K562 (cell line): Measurements from ENCODE around the gene NARF. TPM values are rescaled to one million over a fixed set of nuclear protein-coding genes. Genes with fewer than 3 reads are reported as not detected.

Experiments used
- ATF2 ChIP-seq: sonication (generic); formaldehyde crosslinking; IDR thresholded peaks from 2 replicates; pipeline ENCODE4 v1.8.1; 2022; ENCODE audit warnings: missing genetic modification reagents
- CBFA2T3 ChIP-seq: fragments of 450-650 bp; IDR thresholded peaks from 2 replicates; pipeline ENCODE4 v1.6.1; 2017
- CHD2 ChIP-seq: IDR thresholded peaks from 2 replicates; pipeline ENCODE4 v1.6.1; 2011; ENCODE audit warnings: low read depth, low read length
- DMBX1 ChIP-seq: fragments of 250-450 bp; sonication (Bioruptor Pico); IDR thresholded peaks from 2 replicates; pipeline ENCODE4 v1.8.0; 2022; ENCODE audit warnings: inconsistent platforms, mild to moderate bottlenecking, moderate library complexity, borderline replicate concordance
- HES1 ChIP-seq: fragments of 450-650 bp; IDR thresholded peaks from 2 replicates; pipeline ENCODE4 v1.6.1; 2016; ENCODE audit warnings: low read depth, mild to moderate bottlenecking, moderate library complexity
- L3MBTL2 ChIP-seq: fragments of 450-650 bp; IDR thresholded peaks from 2 replicates; pipeline ENCODE4 v1.6.1; 2016; ENCODE audit warnings: mild to moderate bottlenecking, moderate library complexity
- LCOR ChIP-seq: sonication (generic); formaldehyde crosslinking; IDR thresholded peaks from 2 replicates; pipeline ENCODE4 v1.8.0; 2022; ENCODE audit warnings: mild to moderate bottlenecking, missing genetic modification reagents
- PHB2 ChIP-seq: fragments of 450-650 bp; IDR thresholded peaks from 2 replicates; pipeline ENCODE4 v1.6.1; 2017; ENCODE audit warnings: low read depth
- PHF21A ChIP-seq: fragments of 450-650 bp; IDR thresholded peaks from 2 replicates; pipeline ENCODE4 v1.6.1; 2017; ENCODE audit warnings: low read depth, borderline replicate concordance
- PML ChIP-seq: IDR thresholded peaks from 2 replicates; pipeline ENCODE4 v1.6.1; 2012; ENCODE audit warnings: low read length, inconsistent platforms
- TAF7 ChIP-seq: fragments of 450-650 bp; IDR thresholded peaks from 2 replicates; pipeline ENCODE4 v1.6.1; 2016; ENCODE audit warnings: missing genetic modification characterization, missing compliant biosample characterization
- TAL1 ChIP-seq: fragments of 450-650 bp; IDR thresholded peaks from 2 replicates; pipeline ENCODE4 v1.6.1; 2016; ENCODE audit warnings: mild to moderate bottlenecking
- USF1 ChIP-seq: sonication (generic); formaldehyde crosslinking; IDR thresholded peaks from 2 replicates; pipeline ENCODE4 v1.9.0; 2022; ENCODE audit warnings: mild to moderate bottlenecking, missing genetic modification reagents
- ZBTB7A ChIP-seq: IDR thresholded peaks from 2 replicates; pipeline ENCODE4 v1.6.1; 2011; ENCODE audit warnings: low read depth, mild to moderate bottlenecking, low read length, moderate library complexity, borderline replicate concordance; ENCODE audit not compliant: control insufficient read depth
- ZEB2 ChIP-seq: fragments of 450-650 bp; IDR thresholded peaks from 2 replicates; pipeline ENCODE4 v1.6.1; 2016
- ZNF318 ChIP-seq, 2 experiments: fragments of 450-650 bp; IDR thresholded peaks; 2 replicates each; pipeline ENCODE4 v1.6.1; 2016; ENCODE audit warnings: mild to moderate bottlenecking in 2 of 2, borderline replicate concordance in 1 of 2, low read depth in 1 of 2, moderate library complexity in 1 of 2
- polyA plus RNA-seq, 8 experiments: library from polyadenylated mRNA; depleted of rRNA in 4 of 8; stranded (reverse) in 5 of 8; unstranded in 3 of 8; fragments of >200 nt; fragmentation: Nextera tagmentation in 2 of 8; fragmentation: Illumina TruSeq in 1 of 8; extraction: Ambion mirVana in 2 of 8; extraction: Trizol in 1 of 8; gene quantifications; 2 replicates each; pipeline versions ENCODE4 v1.2.1 to v1.2.3, GENCODE V29; 2011 to 2014; ENCODE audit warnings: inconsistent platforms in 1 of 8, missing spikeins in 1 of 8
- total RNA-seq, 7 experiments: library from RNA; depleted of rRNA in 6 of 7; stranded (reverse); fragments of >200 nt in 6 of 7; fragmentation: Illumina TruSeq in 2 of 7; extraction: Trizol in 2 of 7; gene quantifications; 2 replicates each; pipeline versions ENCODE4 v1.2.1 to v1.2.3, GENCODE V29; 2011 to 2021; ENCODE audit warnings: low replicate concordance in 1 of 7

The NARF gene
- total and polyA plus RNA-seq, 9 of the 15 experiments (the other 6 are each of a cell fraction or from before 2014, with no cell fraction given), result 60.4 to 423 (median 132) TPM

- TF ChIP-seq ATF2 (CRISPR knock-in tag) (no peak), CBFA2T3 (no peak), USF1 (CRISPR knock-in tag) (no peak), TAF7 (no peak), DMBX1 (CRISPR knock-in tag) (no peak), ZBTB7A (peak; percentile 44; the same call in 1 of the 2 replicates), PHB2 (no peak), PHF21A (no peak), CHD2 (0 out of 2 replicates have a peak, but pooled peaks have one; percentile 8), ZEB2 (no peak), ZNF318 (IDR thresholded peaks at IDR 0.05; ENCODE audit: borderline replicate concordance in 1 of 2, low read depth in 1 of 2) (no peak), HES1 (no peak), TAL1 (no peak), LCOR (CRISPR knock-in tag) (no peak), L3MBTL2 (no peak; the same call in none of the 2 replicates), PML (peak; percentile 73; the same call in 1 of the 2 replicates)
These were observed 8.0 kb upstream of the NARF start, which contains the start of gene CYBC1 (continued) for GRCh38 chr17:82450357-82451106.
